HG03280 (cell line): Measurements from ENCODE around the gene XPO5.
"Not testable (repeated sequence)": the region's sequence is repeated elsewhere in the genome, so short reads cannot be mapped to it uniquely, and the experiment has no call there.

ENCODE experiments used
- ATAC-seq: cut with Tn5 transposase; IDR thresholded peaks from one replicate; pipeline ENCODE4 v1.9.1; 2021; ENCODE audit warnings: mild to moderate bottlenecking, moderate library complexity; ENCODE audit not compliant: unreplicated experiment

Gene XPO5

DNA sequence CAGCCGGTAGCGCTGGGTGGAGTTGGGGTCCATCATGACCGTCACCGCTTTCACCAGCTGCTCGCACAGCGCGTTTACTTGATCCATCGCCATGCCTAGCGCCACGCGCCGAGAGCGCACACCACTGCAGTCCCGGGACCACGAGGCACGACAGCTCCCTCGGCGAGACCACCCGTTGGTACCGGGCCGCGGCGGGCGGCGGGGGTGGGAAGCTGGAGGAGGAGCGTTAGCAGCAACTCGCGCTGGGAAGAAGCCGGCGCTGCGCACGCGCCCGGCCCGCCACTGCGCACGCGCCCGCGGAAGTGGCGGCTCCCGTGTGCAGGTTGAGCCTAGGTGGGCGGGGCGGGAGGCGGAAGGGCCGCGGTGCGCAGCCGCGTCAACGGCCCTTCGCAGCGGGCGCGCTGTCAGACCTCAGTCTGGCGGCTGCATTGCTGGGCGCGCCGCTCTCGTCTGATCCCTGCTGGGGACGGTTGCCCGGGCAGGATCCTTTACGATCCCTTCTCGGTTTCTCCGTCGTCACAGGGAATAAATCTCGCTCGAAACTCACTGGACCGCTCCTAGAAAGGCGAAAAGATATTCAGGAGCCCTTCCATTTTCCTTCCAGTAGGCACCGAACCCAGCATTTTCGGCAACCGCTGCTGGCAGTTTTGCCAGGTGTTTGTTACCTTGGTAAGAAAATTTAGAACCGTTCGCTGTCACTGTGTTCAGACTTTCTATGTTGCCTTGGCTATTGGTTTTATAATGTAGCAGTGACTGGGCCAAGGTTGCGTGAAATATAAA, at the start of gene XPO5, which contains the start of gene POLH:
Gene XPO5 (minus strand): TSS at position 267 of the 780 bp plus-strand sequence. CDS start 174 bp downstream, at position 93.
Gene POLH (plus strand): TSS at position 414 of the 780 bp plus-strand sequence. CDS start 6,135 bp downstream, outside the sequence.
- ATAC-seq: peak; percentile 89

DNA sequence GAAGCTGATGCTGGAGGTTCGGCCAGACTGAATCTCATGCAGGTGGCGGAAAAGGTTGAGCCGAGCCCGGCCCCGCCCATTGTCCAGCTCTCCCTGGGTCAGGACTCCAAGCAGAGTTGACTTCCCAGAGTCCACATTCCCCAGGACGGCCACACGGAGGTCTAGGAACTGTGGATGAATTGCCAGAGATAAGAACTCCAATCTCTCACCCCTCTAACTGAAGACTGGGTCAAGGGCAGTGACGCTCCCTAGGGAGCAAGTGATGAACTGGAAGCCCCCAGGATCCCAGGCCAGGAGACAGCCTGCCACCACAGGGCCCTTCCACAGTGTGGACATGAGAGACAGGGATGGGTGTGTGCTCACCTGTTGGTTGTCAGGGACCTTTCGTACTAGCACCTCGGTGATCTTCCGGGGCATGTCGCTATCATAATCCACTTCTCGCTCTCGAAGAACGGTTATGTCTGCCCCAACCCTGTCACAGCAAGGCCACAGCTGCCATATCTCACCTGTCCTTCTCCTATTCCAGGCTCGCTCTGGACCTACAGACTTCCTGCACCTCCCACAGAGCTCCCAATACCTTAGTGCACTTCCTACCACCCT, 49.7 kb upstream of the XPO5 start:
- no peak for ATAC-seq

DNA sequence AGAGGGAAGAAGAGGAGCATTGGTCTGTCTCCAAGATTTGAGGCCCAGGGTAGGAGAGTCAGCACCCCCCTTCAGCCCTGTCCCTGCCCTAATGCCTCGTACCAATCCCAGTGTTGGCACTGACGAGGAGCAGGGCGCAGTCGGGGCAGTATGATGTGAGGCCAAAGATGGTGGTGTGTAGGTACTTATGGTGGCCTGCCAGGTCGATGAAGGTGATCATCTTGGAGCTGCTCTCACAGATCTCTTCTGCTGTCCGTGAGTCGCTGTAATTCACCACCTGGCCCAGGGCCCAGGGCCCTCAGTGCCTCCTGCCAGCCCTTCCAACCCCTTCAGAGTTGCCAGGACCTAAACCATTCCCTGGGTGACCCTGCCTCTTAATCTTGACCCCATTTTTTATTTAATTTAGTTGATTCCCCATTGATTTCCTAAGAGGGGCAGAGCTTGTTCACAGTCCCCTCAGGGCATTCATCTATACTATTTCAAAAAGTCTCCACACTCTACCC, 49.0 kb upstream of the XPO5 start:
- ATAC-seq: no peak

DNA sequence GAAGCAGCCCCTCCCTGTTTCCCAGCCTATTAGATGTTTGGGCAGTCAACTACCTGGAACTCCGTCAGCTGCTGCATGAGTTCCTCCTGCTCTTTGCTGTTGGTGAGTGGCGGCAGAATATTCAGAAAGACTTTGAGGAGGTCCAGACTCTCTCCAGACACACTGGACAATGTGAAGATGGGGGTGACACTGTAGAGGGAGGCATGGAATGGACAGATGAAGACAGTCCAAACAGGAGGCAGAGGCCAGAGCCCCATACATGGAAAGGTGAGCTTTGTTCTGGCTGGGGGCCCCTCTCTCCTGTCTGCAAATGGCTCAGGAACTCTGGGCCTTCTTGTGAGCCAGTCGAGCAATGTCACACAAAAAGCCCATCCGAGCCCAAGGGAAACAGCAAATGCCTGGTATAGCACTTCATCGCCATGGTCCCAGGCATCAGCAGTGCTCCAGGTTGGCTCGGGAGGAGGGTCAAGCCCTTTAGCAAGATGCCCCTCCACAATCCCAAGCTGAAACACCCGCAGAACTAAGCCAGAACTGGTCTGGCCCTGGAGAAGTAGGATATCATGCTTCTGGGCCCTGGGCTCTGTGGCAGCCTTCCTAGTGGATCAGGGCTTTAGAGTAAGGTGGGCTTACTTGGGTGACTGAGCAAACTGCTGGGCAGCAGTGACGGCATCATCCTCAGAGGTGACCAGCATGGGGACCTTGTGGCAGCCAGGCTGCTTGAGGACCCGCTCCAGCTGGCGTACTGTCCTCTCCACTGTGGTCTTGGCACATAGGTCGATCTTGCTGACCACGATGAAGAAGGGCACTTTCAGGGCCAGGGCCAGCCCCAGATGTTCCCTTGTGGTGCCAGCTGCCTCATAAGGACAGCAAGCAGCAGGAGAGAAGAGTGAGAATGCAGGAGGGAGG, 48.3 kb upstream of the XPO5 start:
- ATAC-seq: no peak

DNA sequence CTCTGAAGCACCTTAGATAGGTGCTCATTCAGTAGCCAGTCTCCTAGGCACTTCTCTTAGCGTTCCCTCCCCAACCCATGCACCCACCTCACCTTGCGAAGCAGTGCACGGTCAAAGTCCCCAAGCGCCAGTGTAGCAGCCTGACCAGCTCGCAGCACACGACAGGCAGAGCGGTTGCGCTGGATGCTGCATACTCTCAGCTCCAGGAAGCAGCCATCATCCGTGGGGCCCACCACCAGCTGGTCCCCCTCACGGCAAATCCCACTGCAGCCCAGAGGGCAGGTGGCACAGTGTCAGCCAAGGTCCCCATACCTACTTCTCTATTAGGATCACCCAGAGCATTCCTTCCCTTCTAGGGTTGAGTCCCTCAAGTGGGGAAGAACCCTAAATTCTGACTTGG, 46.7 kb upstream of the XPO5 start:
- ATAC-seq: no peak

DNA sequence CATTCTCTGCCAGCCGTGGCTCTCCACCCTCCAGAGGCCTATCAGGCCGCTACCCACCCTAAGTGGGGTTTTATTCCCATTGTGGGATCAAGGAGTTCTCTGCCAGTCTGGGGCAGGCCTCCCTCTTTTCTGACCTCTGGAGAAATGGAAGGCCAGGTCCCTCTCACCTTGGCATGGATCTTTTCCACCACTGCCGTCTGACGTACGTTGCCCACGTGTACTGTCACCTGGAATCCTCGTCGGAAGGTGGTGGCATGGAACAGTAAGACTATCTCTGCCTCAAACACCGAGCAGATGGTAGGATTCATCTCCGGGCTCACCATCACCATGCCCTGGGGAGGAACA, 46.0 kb upstream of the XPO5 start:
- no peak for ATAC-seq

DNA sequence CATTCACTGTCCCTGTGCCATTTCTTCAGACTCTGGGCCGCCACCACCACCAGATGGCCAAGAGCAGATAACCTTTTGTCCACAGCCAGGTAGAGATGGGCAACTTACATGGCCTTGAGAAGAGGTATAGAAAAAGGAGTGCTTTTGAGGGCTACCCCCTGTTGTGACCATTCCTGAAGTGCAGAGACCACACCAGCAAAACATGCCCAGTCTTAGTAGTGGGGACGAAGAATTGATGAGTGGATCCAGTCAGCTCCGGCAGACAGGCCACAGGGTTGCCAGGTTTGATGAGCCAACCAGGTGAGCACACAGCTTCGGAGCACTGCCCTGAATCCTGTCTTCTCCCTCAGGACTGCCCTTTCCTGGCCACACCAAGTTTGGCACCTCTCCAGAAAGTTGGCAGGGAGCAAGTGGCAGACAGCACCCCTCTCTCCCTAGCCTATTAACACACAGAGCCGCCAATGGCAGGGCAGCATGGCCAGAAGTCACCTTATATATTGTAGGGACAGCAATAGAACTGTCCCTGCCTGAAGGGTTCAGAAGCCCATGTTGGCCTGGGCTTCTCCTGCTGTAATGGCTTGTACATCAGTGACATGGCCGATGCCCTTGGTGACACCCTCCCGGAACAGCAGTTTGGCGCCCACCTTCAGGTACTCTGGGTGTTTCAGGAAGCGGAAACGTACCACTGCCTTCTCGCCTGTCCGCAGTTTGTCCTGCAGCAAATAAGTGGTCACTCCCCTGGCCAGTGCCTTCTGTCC, 45.4 kb upstream of the XPO5 start:
- no peak for ATAC-seq

DNA sequence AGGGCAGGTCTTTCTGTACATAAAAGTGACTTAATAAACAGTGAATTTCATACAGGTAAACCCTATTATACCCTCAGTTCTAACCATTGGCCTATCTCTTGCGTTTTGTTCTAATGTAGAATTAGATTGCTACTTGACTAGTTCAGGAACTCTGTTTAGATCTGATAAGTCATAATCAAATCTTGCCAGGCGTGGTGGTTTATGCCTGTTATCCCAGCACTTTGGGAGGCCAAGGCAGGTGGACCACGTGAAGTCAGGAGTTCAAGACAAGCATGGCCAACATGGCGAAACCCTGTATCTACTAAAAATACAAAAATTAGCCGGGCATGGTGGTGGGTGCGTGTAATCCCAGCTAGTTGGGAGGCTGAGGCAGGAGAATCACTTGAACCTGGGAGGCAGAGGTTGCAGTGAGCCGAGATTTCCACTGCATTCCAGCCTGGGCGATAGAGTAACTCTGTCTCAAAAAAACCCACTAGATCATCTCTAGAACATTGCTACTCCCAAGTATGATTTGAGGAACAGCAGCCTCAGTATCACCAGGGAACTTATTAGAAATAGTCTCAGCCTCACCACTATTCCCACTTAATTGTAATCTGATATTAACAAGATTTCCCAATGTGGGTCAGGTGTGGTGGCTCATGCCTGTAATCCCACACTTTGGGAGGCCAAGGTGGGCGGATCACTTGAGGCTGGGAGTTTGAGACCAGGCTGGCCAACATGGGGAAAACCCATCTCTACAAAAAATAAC, 41.1 kb upstream of the XPO5 start:
- ATAC-seq: no peak

DNA sequence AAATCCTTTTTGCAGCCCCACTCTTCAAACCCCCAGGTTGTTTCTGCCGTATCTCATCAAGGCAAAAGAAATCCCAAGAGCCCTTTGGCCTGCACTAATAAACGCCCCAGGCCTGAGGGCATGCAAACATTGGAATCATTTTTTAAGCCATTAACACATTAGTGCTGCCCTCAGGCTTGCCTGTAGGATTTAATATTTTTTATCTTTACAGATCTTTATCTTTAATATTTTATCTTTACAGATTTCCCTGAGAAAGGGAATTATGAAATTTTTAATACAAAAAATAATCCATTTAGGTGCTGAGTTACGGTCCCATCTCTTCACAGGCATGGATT, 38.5 kb upstream of the XPO5 start:
- no peak for ATAC-seq

DNA sequence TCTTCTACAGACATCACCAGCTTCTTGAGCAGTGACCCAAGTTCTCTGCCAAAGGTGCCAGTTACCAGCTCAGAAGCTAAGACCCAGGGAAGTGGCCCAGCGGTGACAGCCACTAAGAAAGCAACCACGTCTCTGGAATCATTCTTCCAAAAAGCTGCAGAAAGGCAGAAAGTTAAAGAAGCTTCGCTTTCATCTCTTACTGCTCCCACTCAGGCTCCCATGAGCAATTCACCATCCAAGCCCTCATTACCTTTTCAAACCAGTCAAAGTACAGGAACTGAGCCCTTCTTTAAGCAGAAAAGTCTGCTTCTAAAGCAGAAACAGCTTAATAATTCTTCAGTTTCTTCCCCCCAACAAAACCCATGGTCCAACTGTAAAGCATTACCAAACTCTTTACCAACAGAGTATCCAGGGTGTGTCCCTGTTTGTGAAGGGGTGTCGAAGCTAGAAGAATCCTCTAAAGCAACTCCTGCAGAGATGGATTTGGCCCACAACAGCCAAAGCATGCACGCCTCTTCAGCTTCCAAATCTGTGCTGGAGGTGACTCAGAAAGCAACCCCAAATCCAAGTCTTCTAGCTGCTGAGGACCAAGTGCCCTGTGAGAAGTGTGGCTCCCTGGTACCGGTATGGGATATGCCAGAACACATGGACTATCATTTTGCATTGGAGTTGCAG, 38.0 kb upstream of the XPO5 start:
- ATAC-seq: no peak

DNA sequence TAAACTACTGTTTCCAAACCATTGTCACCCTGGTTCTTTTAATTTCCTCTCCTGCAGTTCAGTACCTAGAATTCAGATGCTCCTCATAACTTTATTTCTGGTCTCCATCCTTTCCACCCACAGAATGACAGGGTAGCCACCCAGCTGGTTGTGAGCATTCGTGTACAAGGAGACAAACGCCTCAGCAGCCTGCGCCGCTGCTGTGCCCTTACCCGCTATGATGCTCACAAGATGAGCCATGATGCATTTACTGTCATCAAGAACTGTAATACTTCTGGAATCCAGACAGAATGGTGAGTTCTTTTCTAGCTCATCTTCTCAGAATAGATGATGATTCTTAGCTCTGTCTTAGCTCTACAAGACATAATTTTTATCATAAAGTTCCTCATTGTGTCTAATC, 34.6 kb upstream of the XPO5 start:
- no peak for ATAC-seq

DNA sequence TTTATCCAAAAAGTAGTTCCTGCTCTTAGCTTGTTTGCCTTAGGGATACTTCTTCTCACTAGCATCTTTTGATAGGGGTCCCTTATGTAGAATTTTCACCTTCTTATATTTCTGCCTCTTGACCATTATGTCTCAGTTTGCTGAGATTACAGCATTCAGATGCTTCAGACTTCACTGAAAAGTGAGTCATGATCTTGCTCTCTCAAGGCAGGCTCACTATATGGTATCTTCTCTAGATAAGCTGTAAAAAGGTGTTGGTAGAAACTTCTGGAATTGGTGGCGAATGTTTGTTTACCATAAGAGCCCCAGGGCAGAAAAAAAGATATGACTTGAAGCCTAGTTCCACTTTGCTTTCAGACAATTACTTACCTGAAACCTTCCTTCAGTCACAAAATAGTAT, 33.6 kb upstream of the XPO5 start:
- ATAC-seq: no peak

DNA sequence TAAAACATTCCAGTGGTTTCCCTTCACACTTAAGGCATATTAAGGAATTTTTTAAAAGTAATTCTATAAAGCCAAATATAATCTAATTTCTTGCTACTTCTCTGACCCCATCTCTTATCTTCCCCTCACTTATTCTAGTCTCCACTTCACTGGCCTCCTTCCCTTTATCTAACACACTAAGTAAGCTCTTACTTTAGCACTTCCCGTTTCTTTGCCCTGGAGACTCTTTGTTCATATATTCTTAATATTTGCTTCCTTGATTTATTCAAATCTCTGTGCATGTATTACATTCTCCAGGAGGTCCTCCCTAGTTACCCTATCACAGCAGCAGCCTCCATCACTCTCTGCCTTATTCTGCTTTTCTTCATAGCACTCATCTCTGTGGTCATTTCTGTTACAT, 33.0 kb upstream of the XPO5 start:
- ATAC-seq: no peak

DNA sequence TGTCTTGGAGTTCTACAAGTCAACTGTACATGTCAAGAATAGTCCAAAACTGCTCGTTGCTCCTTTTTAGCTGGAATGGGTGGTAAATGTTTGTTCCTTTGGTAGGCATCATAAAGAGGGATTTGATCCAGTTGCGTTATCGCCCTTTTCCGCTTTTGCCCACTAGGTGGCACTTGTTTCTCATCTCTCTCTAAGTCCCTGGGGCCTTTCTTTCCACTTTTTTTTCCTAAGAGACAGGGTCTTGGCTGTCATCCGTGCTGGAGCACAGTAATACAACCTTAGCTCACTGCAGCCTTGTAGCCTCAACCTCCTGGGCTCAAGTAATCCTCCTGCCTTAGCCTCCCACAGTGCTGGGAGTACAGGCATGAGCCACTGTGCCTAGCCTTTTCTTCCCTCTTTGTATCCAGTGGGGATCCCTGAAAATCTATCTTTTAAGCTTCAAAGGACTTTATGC, 32.5 kb upstream of the XPO5 start:
- no peak for ATAC-seq

DNA sequence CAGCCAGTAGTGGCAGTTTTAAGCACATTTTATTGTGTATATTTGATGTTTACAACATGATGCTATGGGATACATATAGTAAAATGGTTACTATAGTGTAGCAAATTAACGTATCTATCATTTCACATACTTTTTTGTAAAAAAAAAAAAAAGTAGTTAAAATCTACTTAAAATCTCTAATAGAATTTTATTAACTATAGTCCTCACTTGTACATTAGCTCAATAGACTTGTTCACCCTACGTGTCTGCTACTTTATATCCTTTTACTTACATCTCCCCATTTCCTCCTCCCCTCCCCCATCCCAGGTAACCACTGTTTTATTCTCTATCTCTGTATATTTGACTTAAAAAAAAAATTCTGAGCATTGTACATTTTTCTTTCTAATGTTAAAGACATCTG, 30.2 kb upstream of the XPO5 start:
- no peak for ATAC-seq

DNA sequence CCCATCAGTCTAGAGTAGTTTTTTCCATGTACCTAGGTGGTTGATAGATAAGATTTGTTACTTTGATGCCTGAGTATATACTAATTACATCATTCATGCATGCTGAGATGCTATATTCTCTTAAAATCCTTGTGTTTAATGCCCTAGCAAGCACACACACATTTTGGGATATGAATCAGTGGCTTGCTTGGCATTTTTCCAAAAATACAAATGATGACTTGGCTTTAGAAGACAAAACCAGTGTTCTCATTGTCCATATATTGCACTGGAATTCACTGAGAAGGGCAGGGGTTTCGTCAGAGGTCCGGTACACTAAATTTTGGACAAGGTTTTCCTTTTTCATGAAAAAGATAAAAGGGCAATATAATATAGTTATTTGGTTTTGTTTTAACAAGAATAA, 28.3 kb upstream of the XPO5 start:
- no peak for ATAC-seq

DNA sequence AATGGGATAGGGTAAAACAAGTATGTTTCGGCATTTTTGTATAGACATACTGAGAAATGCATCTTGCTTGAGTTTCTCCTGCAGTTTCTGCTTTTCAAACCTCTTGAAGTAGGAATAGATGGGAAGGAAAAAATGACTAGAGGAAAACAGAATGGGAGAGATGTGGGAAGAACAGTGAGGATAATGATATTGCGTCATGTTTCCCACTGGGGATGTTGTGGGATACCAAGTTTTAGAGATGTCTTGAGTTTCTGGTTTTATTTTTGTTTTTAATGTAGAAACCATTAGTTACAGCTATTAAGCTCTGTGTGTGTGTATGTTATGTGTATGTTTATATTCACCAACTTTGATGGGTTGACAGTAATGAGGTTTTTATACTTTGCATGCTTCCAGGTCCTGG, 24.8 kb upstream of the XPO5 start:
- no peak for ATAC-seq

DNA sequence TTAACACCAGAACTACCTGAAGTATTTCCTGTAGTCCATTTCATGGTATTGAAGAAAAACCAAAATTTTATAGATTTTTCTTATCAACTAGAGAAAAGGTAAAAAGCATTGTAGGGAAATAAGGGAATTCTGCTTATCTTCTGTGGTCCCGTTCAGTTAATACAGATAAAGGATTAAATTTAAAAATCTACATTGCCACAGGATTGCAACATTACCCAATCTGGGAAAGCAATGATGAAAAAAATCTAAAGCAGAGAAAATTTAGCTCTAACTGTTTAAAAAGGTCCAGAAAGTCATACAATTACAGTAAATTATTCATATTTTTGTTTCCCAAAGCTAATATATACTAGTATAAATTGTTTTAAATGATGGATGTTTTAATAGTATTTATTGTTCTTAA, 18.1 kb upstream of the XPO5 start:
- ATAC-seq: no peak

DNA sequence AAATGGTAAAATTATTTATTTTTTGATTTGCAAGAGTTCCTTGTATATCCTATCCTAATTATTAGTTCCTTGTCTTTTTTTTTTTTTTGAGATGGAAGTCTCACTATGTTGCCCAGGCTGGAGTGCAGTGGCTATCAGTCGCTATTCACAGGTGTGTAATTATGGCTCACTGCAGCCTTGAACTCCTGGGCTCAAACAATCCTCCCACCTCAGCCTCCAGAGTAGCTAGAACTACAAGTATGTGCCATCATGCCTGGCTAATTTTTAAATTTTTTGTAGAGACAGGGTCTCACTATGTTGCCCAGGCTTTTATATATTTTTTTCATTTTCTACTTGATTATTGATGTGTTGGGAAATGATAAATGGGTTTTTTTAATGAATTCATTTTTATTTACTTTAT, 13.7 kb upstream of the XPO5 start:
- not testable (repeated sequence) for ATAC-seq

DNA sequence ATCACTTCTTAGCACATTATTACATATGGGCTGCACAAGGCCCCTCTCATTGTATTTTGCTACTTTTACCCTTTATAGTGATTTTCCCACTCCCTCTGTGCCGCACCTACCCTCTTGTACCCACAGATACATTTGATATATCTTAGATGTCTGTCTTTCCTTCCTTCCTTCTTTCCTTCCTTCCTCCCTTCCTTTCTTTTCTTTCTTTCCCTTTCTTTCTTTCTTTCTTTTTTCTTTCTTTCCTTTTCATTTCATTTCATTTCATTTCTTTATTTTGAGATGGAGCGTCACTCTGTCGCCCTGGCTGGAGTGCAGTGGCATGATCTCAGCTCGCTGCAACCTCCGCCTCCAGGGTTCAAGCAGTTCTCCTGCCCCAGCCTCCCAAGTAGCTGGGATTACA, 12.4 kb upstream of the XPO5 start:
- no peak for ATAC-seq
